Breast epithelium (tissue), 3 donors: ENCODE results near the gene WIPF1.

ENCODE experiments used
- POLR2AphosphoS5 ChIP-seq, 3 donors: sonication (generic); formaldehyde crosslinking; IDR thresholded peaks; one replicate each; pipeline ENCODE4 v1.6.1; 2017; ENCODE audit warnings: antibody characterized with exemption in 3 of 3
- TF ChIP-seq, protein P1 (sequence below), 3 donors: fragments of 450-650 bp; IDR thresholded peaks; one replicate each; pipeline ENCODE4 v1.5.1; 2016 to 2017; ENCODE audit warnings: antibody characterized with exemption in 3 of 3, mild to moderate bottlenecking in 3 of 3, moderate library complexity in 3 of 3

DNA sequence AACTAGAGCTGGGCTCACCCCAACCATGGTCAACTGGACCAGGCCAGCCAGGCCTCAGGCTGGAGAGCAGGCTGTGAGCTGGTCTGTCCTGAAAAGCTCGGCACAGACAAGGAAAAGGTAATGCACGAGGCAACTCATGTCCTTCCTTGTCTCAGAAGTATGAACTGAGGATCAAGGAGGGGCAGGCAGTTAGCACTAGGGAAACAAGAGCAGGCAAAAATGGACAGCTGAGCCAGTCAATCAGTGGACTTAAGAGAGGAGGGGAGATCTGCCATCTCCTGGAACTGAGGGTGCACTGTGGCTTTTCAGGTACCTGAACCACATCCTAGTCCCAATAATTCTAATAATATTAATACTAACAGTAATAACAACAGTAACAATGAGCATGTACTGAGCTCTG is 20.6 kb upstream of the WIPF1 start:
- no peak for TF ChIP-seq POLR2AphosphoS5 (IDR thresholded peaks at IDR 0.05)
- TF ChIP-seq, protein P1, sequence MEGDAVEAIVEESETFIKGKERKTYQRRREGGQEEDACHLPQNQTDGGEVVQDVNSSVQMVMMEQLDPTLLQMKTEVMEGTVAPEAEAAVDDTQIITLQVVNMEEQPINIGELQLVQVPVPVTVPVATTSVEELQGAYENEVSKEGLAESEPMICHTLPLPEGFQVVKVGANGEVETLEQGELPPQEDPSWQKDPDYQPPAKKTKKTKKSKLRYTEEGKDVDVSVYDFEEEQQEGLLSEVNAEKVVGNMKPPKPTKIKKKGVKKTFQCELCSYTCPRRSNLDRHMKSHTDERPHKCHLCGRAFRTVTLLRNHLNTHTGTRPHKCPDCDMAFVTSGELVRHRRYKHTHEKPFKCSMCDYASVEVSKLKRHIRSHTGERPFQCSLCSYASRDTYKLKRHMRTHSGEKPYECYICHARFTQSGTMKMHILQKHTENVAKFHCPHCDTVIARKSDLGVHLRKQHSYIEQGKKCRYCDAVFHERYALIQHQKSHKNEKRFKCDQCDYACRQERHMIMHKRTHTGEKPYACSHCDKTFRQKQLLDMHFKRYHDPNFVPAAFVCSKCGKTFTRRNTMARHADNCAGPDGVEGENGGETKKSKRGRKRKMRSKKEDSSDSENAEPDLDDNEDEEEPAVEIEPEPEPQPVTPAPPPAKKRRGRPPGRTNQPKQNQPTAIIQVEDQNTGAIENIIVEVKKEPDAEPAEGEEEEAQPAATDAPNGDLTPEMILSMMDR (IDR thresholded peaks at IDR 0.05): no peak
